Posterior vena cava (tissue), 2 donors: ENCODE data around the gene LRRC61. TPM values are rescaled to one million over a fixed set of nuclear protein-coding genes. Genes with fewer than 3 reads are reported as not detected.

Experiments
- DNase-seq: peaks from one replicate; pipeline ENCODE4 v3.0.0-alpha.2; 2020; ENCODE audit warnings: low spot score
- intact Hi-C, 2 donors: fragments of 100-400 bp; cut with DNase I; formaldehyde crosslinking; loops; one replicate each; pipeline versions ENCODE4 v1.14.1 to v1.14.2; 2022 to 2023
- total RNA-seq, 2 donors: library from RNA; stranded (reverse); fragmentation: NEBNext Ultra II Directional; extraction: Animal tissue kit (Norgen Biotek cat#: 25700); gene quantifications; one replicate each; pipeline ENCODE4 v1.2.1, GENCODE V29; 2021
- donor health status: DM: yes; HTN: yes; CAD: no.
- donor health status: DM: yes; HTN: yes; CAD: no.

The LRRC61 gene
- total RNA-seq, 2 donors from 2014 or later, result 2.2 to 2.6 TPM

DNA sequence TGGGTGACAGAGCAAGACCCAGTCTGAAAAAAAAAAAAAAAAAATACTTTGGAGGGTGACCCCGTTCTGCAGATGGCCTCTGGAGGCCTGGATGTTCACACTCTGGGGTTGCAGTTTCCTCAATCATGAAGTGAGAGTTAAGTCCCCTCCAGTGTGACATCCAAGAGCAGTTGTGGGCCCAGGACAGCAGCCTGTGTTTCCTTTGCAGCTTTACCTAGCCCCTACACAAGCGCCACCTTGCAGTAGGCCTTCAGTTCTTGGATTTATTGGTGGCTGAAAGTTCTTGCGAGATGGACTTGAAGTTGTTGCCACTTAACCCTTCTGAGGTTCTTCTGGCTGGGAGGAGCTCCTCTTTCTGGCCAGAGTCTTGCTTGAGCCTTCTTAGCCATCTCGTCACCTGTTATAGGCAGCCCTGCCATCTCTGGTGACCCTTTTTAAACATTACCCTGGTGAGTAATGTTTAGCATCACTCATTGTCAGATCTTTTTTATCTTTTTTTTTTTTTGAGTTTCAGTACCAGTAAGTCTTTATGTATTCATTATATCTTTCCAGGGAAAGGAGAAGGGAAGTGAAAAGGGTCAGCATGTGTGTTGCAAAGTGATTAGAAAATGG, 3.6 kb downstream of the LRRC61 start:
- no peak for DNase-seq
- intact Hi-C loops, result no loop called here

GRCh38 chr7:150327308-150327707, 4.2 kb downstream of the LRRC61 start:
- no peak for DNase-seq
- intact Hi-C loops, result no loop called here

DNA sequence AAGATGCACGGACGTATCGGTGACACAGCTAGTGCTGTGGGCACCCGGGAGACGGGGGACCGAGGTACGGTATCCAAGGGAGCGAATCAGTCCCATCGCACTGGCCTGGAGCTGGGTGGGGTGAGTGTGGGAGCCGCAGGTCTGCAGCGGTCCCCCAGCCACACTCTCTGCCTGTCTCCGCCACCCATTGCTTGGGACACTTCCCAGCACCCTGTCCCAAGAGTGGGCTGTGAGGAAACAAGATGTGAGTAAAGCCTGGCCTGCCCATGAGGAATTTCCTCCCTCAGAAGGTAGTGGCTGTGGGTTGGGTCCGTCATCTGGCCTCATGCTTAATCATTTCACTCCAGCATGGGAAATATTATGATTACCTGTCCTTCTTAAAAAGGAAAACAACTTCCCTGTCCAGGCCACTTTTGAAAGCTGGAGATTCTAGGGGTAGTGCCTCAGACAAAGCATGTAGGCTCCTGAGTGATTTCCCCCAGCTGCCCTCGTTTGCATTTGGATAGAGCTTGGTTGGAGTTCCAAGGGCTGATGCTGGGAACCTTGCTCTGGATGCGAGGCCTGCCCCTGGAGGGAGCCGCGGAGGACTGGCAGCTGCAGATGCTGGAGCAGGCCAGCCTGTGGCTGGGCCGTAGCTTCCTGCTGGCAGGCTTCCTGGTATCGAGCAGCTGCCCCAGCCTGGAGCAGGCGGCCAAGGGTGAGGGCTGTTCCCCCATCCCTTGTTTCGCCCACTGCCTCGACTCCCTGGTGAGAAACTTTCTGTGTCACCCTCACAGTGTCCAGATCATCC, 6.4 kb downstream of the LRRC61 start:
- DNase-seq, result no peak
- intact Hi-C loops, result no loop called here

DNA sequence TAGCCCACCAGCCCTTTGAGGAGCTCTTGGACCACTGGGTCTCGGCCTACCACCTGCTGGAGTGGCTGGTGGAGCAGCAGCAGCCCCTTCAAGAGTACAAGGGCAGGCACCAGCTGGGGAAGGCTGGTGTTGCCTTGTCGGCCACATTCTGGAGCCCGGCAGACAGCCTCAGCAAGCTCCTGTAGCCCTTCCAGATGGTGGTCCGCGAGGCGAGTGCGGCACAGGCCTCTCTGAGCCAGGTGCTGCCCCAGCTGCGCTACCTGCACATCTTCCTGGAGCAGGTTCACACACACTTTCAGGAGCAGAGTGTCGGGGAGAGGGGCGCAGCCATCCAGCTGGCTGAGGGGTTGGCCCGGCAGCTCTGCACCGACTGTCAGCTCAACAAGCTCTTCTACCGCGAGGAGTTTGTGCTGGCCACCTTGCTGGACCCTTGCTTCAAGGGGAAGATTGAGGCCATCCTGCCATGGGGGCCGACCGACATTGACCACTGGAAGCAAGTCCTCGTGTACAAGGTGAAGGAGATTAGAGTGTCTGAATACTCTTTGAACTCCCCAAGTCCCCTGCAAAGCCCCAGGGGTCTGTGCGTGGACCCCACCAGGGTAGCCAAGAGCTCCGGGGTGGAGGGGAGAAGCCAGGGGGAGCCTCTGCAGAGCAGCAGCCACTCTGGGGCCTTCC, 7.2 kb downstream of the LRRC61 start:
- intact Hi-C loops, result no loop called here
- DNase-seq, result no peak

DNA sequence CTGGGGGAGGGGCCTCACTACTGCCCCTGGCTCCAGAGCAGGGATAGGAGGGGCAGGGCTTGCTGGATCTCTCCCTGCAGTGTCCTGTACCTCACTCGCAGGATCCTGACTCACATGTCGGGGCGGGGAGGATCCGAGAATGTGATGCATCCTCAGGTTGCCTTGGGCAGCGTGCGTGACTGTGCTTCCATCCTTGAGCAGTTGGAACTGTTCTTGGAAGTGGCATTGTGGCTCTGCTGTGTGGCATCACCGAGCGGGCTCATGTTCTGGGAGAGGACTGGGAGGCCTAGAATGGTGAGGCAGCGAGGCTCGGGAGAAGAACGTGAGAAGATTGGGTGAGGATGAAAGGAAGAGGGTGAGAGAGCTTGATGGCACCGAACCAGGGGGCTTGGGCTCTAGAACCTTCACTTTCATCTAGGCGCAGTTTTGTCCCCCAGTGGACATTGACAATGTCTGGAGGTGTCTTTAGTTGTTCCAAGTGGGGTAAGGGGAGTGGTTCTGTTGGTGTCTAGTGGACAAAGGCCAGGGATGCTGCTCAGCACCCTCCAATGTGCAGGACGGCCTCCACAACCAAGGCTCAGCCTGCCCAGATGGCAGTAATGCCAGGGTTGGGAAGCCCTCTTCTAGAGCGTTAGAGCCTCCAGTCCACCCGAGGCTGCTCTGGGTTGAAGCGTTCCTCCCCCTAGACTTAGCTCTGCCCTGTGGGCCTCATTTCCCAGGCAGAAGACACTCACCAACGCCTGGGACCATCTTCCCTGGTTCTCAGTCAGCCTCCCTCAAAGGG, 9.9 kb downstream of the LRRC61 start:
- intact Hi-C loops, result no loop called here
- no peak for DNase-seq

DNA sequence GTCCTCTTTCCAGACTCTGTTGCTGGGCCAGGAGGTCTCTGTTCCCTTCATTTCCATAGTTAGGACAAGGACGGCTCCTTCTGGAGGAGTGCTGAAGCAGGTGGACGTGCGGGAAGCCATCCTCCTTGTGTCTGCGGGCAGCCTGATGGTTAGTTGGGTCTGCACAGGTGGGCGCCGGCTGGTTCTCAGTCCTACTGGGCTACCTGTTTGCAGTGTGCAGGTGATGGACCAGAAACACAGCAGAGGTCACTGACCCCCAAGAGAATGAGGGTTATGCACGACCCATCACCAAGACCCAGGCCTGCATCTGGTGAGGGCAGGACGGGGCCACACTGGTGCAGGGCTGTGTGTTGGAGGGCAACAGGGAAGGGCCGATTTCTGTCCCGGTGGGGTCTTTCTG, 10.5 kb downstream of the LRRC61 start:
- DNase-seq, result no peak
- intact Hi-C loops, result no loop called here

- DNase-seq, result no peak
- intact Hi-C loops, result no loop called here
Observed at GRCh38 chr7:150334108-150334507, 11.0 kb downstream of the LRRC61 start.

- no peak for DNase-seq
- intact Hi-C loops, result no loop called here
Observed at GRCh38 chr7:150335108-150335773, 12.1 kb downstream of the LRRC61 start.

DNA sequence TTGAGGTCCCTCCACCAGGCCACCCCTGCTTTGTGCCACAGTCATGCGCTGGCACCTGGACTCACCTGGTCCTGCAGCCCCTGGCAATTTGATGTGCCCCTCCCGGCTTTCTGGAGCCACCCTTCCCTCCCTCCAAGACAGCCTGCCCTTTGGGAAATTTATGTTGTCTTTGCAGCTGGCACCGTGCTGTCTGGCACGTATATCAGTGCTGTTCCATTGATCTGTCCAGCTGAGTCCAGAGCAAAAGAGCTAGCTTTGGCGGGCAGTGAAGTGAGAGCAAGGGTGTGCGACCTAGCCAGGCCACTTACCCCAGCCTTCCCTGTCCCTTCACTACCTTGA, 12.6 kb downstream of the LRRC61 start:
- intact Hi-C loops, result no loop called here
- DNase-seq, result no peak

DNA sequence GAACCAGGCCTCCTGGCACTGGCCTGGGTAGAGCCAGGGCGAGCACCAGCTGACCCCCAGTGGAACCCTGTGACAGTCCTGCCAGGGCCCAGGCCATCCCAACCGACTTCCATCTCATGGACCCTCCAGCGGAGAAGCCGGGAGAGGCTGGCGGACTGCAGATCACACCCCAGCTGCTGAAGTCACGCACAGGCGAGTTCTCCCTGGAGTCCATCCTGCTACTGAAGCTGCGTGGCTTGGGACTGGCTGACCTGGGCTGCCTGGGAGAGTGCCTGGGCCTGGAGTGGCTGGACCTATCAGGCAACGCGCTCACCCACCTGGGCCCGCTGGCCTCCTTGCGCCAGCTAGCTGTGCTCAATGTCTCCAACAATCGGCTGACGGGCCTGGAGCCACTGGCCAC, 13.6 kb downstream of the LRRC61 start:
- intact Hi-C loops, result no loop called here
- DNase-seq, result no peak

GRCh38 chr7:150337179-150337578, 14.0 kb downstream of the LRRC61 start:
- no peak for DNase-seq
- intact Hi-C loops, result no loop called here

DNA sequence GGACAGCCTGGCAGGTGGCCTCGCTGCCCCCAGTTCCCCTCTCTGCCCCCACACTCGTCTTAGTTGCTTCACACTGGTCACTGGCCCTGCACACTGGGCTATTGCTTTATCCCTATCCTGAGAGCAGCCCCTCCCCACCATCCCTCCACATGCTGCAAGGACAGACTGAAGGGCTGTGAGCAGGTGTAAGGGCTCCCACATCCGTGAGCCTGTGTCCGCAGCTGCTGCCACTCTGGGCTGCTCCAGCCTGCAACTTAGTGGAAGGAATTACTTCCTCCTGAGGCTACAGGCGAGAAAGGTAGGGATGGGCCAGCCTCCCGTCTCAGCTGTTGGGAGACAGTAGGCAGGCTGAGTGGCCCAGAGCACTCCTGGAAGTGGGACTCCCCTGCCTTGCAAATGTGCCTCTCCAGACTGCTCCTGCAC, 14.5 kb downstream of the LRRC61 start:
- intact Hi-C loops, result no loop called here
- DNase-seq, result no peak

GRCh38 chr7:150338166-150338829, 15.1 kb downstream of the LRRC61 start:
- DNase-seq, result no peak
- intact Hi-C loops, result no loop called here

DNA sequence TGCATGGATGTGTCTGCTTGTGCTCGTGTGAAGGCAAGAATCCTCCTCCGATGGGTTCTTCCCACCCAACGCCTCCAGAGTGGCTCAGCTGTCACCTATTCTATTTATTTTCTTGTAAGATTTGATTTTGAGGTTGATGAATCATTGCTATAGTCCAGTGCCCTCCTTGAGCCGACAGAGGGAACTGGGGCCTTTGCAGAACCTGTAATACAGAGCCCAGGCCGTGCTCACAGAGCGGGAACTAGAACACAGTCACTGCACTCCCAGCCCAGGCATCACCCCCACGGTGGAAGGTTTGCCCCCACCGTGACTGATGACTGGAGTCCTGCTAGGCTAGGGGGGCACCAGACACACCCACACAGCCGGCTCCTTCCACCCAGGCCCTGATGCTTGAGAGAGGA, 16.3 kb downstream of the LRRC61 start:
- intact Hi-C loops, result no loop called here
- no peak for DNase-seq

- intact Hi-C loops, result no loop called here
- no peak for DNase-seq
Observed at GRCh38 chr7:150340024-150340749, 17.0 kb downstream of the LRRC61 start.

DNA sequence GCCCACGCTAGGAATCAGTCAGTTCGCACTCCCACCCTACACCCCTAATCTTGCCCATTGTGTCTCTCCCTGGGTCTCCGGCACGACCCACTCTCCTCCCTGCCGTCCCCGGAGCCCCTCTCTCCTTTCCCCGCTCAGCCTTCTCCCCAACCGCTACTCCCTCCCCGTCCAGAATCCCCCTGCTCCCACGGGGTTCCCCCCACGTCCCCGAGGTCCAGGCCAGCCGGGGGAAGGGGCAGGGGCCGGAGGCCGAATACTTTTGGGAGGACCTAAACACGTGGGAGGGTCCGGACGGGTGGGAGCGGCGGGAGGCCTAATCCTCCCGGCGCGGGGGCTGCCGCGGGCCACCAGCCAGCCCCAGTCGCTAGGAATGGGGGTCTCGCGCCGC, 17.7 kb downstream of the LRRC61 start:
- intact Hi-C loops, result no loop called here
- no peak for DNase-seq

DNA sequence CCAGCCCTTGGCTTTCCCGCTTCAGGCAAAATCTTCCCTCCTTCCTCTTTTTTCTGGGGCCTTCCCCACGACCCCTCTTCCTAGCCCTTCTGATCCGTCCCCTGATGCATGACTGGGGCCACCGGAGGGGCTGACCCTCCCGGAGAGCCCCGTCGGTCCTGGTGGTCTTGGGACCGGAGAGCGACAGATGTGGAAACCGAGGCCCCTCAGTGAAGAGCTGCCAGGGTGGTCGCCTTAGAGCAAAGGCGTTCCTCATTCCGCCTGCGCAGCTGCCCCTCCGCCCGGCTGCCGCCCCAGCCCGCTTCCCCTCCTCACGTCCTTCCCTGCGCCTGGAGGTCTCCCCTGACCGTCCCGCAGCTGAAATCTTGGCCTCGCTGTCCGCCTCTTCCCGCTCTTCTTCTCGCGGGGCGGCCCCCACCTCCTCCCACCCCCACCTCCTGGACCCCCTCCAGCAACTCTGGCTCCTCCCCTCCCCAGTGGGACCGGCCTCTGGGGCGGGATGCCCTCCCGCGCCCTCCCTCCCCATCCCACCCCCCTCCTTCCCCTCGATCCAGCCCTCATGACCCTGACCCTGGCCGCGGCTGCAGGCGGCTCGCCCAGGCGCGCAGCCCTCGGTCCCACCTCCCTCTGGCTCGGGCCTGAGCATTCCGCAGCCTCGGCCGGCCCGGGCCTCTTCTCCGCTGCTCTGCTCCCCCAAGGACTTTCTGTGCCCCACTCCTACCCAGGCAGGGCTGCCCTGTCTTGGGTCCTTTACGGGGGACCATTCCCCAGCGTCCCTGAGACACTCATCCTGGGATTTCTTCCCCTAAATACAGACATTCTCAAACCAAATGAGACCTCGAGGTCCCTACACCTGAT, 18.3 kb downstream of the LRRC61 start, which contains the start of gene RARRES2:
Gene RARRES2 (minus strand): TSS at position 367 of the 858 bp plus-strand sequence. CDS start 1,020 bp downstream, outside the sequence.
- intact Hi-C loops, result no loop called here
- DNase-seq, result no peak

- intact Hi-C loops, result no loop called here
- DNase-seq, result no peak
Observed at GRCh38 chr7:150342121-150342408, 18.9 kb downstream of the LRRC61 start.
